IPS-20b (cell line): ENCODE measurements around the gene ATG10.
"Not testable (repeated sequence)": the region's sequence is repeated elsewhere in the genome, so short reads cannot be mapped to it uniquely, and the experiment has no call there.

Source experiments
- H3K27ac ChIP-seq: one replicate; pipeline ENCODE4 v1.5.1; 2013; ENCODE audit warnings: low read length
- H3K27me3 ChIP-seq: 2 replicates; pipeline ENCODE4 v1.6.1; 2013; ENCODE audit warnings: mild to moderate bottlenecking, low read length, inconsistent platforms; ENCODE audit not compliant: insufficient read depth
- H3K36me3 ChIP-seq: 2 replicates; pipeline ENCODE4 v1.6.1; 2013; ENCODE audit warnings: low read depth, mild to moderate bottlenecking, inconsistent platforms, low read length, moderate library complexity; ENCODE audit not compliant: insufficient read depth
- H3K4me1 ChIP-seq: 2 replicates; pipeline ENCODE4 v1.6.1; 2013; ENCODE audit warnings: mild to moderate bottlenecking, control low read depth, inconsistent platforms, low read length, moderate library complexity; ENCODE audit not compliant: insufficient read depth
- H3K4me3 ChIP-seq: 2 replicates; pipeline ENCODE4 v1.5.1; 2013; ENCODE audit warnings: mild to moderate bottlenecking, low read length, inconsistent platforms
- H3K9ac ChIP-seq: 2 replicates; pipeline ENCODE4 v1.6.1; 2013; ENCODE audit warnings: low read depth, mild to moderate bottlenecking, inconsistent platforms, low read length, moderate library complexity
- H3K9me3 ChIP-seq: 2 replicates; pipeline ENCODE4 v1.6.1; 2013; ENCODE audit warnings: mild to moderate bottlenecking, low read depth, low read length, inconsistent platforms; ENCODE audit not compliant: insufficient read depth

The ATG10 gene

DNA sequence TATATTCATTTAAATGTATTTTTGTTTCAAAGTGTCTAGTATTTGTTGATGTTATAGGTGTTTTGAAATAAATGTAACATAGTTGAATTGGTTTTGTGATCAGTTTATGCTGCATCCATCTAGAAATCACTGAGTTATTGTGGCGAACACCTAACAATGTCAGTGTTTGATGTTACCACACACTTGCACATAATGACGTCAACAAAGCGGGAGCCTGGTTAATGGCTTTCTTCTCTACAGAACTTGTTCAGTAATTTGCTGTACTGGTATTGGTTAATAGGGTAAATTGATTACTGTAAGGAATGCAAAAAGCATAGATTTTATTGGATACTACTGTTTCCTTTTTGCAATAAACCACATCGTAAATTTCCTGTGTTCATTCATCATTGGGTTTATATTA lies 133.0 kb downstream of the ATG10 start:
- Histone ChIP-seq H3K27ac (no peak overlapping the region), H3K36me3 (no peaks in the 10 kb centered on the region), H3K9me3 (no peaks in the 10 kb centered on the region), H3K9ac (no peak overlapping the region), H3K27me3 (no peaks in the 10 kb centered on the region), H3K4me1 (peaks cover 13% of the 10 kb centered on the region; the same call in 1 of the 2 replicates), H3K4me3 (no peak overlapping the region)

DNA sequence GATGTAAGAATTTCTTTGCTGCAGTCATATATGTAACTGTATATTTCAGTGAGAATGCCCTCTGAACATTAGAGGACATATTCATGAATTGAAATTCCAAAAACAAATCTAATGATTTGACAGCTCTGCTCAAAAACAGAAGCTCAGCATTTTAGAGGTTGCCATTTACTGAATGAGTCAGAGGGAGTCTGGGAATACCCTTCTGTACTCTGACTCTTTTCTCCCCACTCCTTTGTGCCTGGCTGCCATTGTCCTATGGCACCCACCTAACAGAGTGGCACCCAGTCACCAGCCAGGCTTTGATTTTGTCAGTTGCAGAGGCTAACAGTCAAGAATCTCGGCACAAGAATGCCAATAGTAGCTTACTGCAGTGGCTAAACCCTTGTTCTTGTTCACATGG lies 133.6 kb downstream of the ATG10 start:
- Histone ChIP-seq H3K4me3 (no peak overlapping the region), H3K9ac (no peak overlapping the region), H3K4me1 (peaks cover 13% of the 10 kb centered on the region; the same call in 1 of the 2 replicates), H3K9me3 (no peaks in the 10 kb centered on the region), H3K27ac (no peak overlapping the region), H3K27me3 (no peaks in the 10 kb centered on the region), H3K36me3 (no peaks in the 10 kb centered on the region)

DNA sequence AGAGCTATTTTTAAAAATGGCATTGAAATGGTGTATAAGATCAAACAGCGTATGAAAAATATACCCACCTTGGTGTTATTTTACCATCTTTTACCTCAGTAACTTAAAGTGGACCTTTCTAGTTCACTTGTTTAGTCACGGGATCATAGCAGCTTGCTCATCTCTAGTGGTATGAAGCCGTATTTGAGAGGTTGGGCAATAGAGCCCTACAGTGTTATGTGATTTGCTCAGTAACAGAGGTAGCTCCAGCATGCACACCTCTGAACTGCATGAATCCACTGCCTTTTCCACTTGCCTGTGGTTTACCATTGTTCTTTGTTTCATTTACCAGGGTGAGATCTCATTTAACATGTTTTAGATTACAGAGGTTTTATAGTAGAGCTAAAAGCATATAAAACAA lies 134.4 kb downstream of the ATG10 start:
- Histone ChIP-seq H3K9ac (peak overlapping the region; percentile 47; the same call in 1 of the 2 replicates), H3K4me1 (peaks cover 10% of the 10 kb centered on the region; the same call in 1 of the 2 replicates), H3K4me3 (no peak overlapping the region; the same call in 1 of the 2 replicates), H3K36me3 (no peaks in the 10 kb centered on the region), H3K9me3 (no peaks in the 10 kb centered on the region), H3K27me3 (no peaks in the 10 kb centered on the region), H3K27ac (no peak overlapping the region)

DNA sequence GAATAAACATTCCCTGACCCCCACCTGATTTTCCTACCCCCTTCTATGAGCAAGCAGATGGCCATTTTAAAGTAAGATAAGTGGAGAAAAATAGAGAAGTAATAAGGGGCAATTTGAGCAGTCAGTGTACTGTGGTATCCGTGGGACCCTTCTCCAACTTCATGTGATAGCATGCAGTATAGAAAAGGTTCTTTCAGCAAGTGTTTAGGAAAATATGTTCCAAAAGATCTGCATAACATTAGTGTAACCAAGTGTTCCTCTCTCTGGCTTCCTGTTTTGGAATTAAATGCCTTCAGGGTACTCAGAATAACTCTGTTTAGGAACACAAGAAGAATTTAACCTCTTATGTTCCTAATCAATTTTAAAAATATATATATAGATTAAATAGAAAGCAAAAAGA lies 134.9 kb downstream of the ATG10 start:
- H3K27ac ChIP-seq = no peak overlapping the region
- H3K4me1 ChIP-seq = peaks cover 10% of the 10 kb centered on the region; the same call in 1 of the 2 replicates
- no peaks in the 10 kb centered on the region for H3K9me3 ChIP-seq
- H3K4me3 ChIP-seq = no peak overlapping the region; the same call in 1 of the 2 replicates
- H3K9ac ChIP-seq = peak overlapping the region; percentile 47; the same call in 1 of the 2 replicates
- H3K27me3 ChIP-seq = no peaks in the 10 kb centered on the region
- no peaks in the 10 kb centered on the region for H3K36me3 ChIP-seq

DNA sequence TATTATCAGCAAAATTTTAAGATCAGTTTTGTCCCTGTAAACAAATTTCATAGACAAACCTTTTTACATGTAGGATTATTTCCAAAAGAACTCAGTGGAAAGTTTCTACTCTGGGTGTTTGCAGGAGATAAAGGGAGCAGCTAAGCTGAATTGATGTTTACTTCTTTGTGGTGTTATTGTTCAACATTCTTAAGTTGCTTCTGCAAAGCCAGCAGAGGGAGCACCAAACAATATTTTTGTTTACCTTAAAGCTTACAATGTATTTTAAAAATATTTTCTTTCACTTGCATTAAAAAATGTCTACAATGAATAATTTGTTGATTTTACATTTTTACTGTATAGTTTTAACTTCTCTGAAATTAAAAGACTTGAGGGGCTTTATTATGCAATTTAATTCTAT lies 135.4 kb downstream of the ATG10 start:
- H3K4me1 ChIP-seq = peaks cover 10% of the 10 kb centered on the region; the same call in 1 of the 2 replicates
- H3K9ac ChIP-seq = no peak overlapping the region
- H3K4me3 ChIP-seq = no peak overlapping the region
- no peak overlapping the region for H3K27ac ChIP-seq
- no peaks in the 10 kb centered on the region for H3K27me3 ChIP-seq
- H3K36me3 ChIP-seq = no peaks in the 10 kb centered on the region
- no peaks in the 10 kb centered on the region for H3K9me3 ChIP-seq

DNA sequence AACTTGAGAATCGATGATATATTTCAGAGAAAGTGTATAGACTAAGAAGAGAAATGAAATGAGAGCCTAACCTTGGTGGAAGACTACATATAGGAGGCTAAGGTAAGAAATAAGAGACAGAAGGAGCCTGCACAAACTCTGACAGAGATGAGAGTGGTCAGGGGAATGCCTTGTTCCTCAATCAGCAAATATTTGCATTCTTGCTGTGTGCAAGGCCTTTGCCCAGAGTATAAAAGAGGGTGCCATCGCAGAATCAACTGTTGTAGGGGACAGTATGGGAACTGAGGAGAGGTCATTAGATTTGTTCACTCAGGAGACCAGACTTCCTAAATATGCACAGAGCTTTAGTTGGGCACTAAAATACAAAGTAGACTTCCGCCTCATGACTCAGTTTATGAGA lies 137.2 kb downstream of the ATG10 start:
- H3K9me3 ChIP-seq = no peaks in the 10 kb centered on the region
- H3K36me3 ChIP-seq = no peaks in the 10 kb centered on the region
- peaks cover 10% of the 10 kb centered on the region; the same call in 1 of the 2 replicates for H3K4me1 ChIP-seq
- no peak overlapping the region for H3K27ac ChIP-seq
- H3K9ac ChIP-seq = no peak overlapping the region
- no peaks in the 10 kb centered on the region for H3K27me3 ChIP-seq
- H3K4me3 ChIP-seq = no peak overlapping the region

DNA sequence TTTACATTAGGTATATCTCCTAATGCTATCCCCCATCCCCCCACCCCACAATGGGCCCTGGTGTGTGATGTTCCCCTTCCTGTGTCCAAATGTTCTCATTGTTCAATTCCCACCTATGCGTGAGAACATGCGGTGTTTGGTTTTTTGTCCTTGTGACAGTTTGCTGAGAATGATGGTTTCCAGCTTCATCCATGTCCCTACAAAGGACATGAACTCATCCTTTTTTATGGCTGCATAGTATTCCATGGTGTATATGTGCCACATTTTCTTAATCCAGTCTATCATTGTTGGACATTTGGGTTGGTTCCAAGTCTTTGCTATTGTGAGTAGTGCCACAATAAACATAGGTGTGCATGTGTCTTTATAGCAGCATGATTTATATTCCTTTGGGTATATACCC lies 138.1 kb downstream of the ATG10 start:
- not testable (repeated sequence) for H3K4me3 ChIP-seq, H3K9me3 ChIP-seq, H3K36me3 ChIP-seq, H3K9ac ChIP-seq, H3K27ac ChIP-seq, H3K27me3 ChIP-seq, H3K4me1 ChIP-seq

DNA sequence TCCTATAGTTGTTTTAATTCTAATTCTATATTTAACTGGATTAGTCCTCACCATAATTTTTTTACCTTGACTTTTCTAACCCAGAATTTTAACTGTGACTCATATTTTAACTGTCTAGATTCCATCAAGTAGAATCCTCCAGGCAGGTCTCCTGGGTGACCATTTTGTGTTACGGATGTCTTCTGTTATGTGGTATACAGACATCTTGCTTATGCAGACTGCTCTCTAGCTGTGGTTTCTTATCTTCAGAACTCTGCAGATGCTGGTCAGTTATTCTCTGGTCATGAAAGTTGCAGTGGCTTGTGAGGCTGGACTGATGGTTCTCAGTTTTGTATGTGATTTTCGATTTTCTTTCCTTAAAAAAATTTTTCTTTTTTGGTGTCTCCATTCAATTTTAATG lies 139.4 kb downstream of the ATG10 start:
- Histone ChIP-seq H3K9ac (no peak overlapping the region), H3K27me3 (no peaks in the 10 kb centered on the region), H3K4me1 (peaks cover 7% of the 10 kb centered on the region; the same call in 1 of the 2 replicates), H3K36me3 (no peaks in the 10 kb centered on the region), H3K9me3 (no peaks in the 10 kb centered on the region), H3K27ac (no peak overlapping the region), H3K4me3 (no peak overlapping the region)

DNA sequence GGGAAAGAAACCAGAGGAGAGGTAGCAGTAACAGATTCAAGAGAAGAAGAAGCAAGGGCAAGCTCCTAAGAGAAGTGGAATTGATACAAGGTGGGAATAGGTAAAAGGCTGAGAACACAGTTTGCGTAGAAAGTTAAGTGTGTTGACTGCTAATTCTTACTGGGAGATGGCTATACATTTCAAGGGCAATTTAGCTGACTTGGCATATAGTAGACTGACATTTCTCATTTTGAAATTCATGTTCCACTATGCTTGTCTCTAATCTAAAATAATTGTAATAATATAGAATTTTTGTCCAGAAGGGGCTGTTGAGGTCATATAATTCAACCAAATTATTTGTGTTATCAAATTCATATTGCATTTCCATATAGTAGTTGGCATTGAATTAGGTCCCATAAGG lies 144.0 kb downstream of the ATG10 start:
- Histone ChIP-seq H3K9me3 (no peaks in the 10 kb centered on the region), H3K36me3 (no peaks in the 10 kb centered on the region), H3K4me1 (no peaks in the 10 kb centered on the region), H3K9ac (no peak overlapping the region), H3K4me3 (no peak overlapping the region), H3K27ac (no peak overlapping the region), H3K27me3 (no peaks in the 10 kb centered on the region)

DNA sequence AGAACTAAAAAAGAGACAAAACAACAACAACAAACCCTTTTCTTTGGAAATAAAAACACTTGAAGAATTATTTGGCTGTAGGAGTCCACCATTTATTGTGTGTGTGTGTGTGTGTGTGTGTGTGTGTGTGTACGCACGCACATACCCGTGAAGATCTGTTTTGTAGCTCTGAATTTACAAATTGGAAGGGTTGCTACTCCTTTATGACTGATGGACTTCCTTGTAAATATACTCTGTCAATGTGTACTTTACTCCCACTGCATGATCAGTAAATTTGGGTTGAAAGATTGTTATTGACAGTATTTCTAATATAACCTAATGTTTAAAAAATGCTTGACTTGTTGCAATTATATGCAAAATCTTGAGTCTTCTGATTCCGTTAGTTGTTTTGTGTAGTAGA lies 148.1 kb downstream of the ATG10 start:
- Histone ChIP-seq H3K4me3 (no peak overlapping the region), H3K4me1 (no peaks in the 10 kb centered on the region), H3K27ac (no peak overlapping the region), H3K9me3 (no peaks in the 10 kb centered on the region), H3K27me3 (no peaks in the 10 kb centered on the region), H3K36me3 (no peaks in the 10 kb centered on the region), H3K9ac (no peak overlapping the region)

DNA sequence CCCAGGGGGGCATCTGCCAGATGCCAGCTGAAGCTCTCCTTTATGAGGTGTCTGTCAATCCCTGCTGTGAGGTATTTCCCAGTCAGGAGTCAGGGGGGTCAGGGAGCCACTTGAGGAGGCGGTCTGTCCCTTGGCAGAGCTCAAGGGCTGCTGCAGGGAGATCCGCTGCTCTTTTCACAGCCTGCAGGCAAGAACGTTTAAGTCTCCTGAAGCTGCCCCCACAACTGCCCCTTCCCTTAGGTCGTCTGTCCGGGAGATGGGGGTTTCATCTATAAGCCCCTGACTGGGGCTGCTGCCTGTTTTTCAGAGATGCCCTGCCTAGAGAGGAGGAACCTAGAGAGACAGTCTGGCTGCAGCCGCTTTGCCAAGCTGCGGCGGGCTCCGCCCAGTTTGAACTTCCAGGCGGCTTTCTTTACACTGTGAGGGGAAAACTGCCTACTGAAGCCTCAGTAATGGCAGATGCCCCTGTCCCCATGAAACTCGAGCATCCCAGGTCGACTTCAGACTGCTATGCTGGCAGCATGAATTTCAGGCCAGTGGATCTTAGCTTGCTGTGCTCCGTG lies 158.0 kb downstream of the ATG10 start:
- no peak overlapping the region for H3K4me3 ChIP-seq
- no peaks in the 10 kb centered on the region for H3K27me3 ChIP-seq
- no peak overlapping the region for H3K9ac ChIP-seq
- no peaks in the 10 kb centered on the region for H3K9me3 ChIP-seq
- H3K36me3 ChIP-seq = no peaks in the 10 kb centered on the region
- no peak overlapping the region for H3K27ac ChIP-seq
- no peaks in the 10 kb centered on the region for H3K4me1 ChIP-seq

DNA sequence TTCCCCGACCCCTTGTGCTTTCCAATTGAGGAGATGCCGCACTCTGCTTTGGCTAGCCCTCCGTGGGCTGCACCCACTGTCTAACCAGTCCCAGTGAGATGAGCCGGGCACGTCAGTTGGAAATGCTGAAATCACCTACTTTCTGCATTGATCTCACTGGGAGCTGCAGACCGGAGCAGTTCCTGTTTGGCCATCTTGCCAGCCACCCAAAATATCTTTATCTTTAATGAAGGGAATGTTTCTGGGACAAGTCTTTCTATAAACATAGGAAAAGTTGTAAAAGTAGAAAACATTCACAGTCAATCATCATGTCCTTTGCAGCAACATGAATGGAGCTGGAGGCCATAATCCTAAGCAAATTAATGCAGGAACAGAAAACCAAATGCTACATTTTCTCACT lies 158.8 kb downstream of the ATG10 start:
- Histone ChIP-seq H3K27me3 (no peaks in the 10 kb centered on the region), H3K9ac (no peak overlapping the region), H3K4me3 (no peak overlapping the region), H3K36me3 (no peaks in the 10 kb centered on the region), H3K4me1 (no peaks in the 10 kb centered on the region), H3K27ac (no peak overlapping the region), H3K9me3 (no peaks in the 10 kb centered on the region)
